ENCODE results near the gene MEOX1.

The MEOX1 gene

GRCh38 chr17:43650471-43650870, 11.3 kb downstream of the MEOX1 start:
- no peak for DNase-seq

GRCh38 chr17:43648916-43649315, 12.8 kb downstream of the MEOX1 start:
- no peak for DNase-seq

GRCh38 chr17:43645765-43646481, 15.8 kb downstream of the MEOX1 start:
- no peak for DNase-seq

DNA sequence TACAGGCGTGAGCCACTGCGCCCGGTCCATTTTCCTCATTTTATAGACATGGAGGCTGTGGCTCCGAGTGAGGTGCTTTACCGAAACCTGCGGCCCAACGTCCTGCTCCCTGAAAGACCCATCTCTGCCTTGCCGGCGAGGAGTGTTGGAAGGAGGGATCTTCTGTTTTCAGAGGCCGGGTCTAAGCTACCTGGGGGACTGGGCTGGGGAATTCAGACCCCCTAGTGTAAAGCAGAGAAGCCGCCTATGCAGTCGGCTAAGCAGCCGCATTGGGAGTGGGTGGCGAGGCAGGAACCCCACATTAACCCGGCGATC, 16.3 kb downstream of the MEOX1 start:
- no peak for DNase-seq

- DNase-seq = no peak
Measured at GRCh38 chr17:43644081-43644480, 17.6 kb downstream of the MEOX1 start.

DNA sequence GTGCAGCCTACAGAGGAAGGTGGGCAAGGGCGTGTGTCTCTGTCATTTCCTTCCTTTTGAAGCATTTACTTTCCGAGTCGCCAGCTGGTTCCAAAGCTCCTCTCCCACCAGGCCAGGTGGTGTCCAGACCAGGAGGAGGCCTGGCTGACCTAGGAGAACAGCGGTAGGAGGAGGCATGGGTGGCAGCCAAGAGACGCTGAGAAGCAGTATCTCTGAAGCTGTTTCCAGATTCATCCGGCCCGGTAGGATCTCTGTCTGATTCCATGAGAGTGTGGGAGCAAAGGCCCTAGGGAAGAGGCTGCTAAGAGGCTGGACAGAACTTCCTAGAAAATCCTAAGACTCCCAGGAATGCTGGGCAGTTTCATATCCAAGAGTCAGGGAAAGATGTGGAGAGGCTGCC, 20.3 kb downstream of the MEOX1 start:
- no peak for DNase-seq

- no peak for DNase-seq
Measured at GRCh38 chr17:43640491-43641252, 21.1 kb downstream of the MEOX1 start.

- no peak for DNase-seq
Measured at GRCh38 chr17:43637563-43638323, 24.0 kb downstream of the MEOX1 start.

- DNase-seq = no peak
Measured at GRCh38 chr17:43636426-43636825, 25.3 kb downstream of the MEOX1 start.

- DNase-seq = no peak
Measured at GRCh38 chr17:43634591-43635125, 27.1 kb downstream of the MEOX1 start.

DNA sequence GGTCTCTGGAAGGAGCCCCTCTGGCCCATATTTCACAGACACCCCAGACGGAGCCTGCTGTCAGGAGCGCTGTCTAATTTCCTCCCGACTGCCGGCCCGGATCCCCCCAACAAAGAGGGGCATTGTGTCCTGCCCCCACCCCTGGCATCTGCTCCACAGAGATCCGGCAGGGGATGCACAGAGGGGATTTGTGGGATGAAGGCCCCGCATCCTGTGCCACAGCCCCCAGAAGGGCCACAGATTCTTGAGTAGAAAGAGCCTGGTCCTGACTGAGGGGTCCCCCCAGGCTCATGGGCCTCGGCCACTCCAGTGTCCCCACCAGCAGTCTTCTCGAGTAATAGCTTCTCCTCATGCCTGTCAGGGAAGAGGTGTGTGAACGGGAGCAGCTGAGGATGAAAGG, 29.5 kb downstream of the MEOX1 start:
- DNase-seq = no peak

- DNase-seq = no peak
Measured at GRCh38 chr17:43631429-43631828, 30.3 kb downstream of the MEOX1 start.

GRCh38 chr17:43628089-43628650, 33.6 kb downstream of the MEOX1 start:
- no peak for DNase-seq

DNA sequence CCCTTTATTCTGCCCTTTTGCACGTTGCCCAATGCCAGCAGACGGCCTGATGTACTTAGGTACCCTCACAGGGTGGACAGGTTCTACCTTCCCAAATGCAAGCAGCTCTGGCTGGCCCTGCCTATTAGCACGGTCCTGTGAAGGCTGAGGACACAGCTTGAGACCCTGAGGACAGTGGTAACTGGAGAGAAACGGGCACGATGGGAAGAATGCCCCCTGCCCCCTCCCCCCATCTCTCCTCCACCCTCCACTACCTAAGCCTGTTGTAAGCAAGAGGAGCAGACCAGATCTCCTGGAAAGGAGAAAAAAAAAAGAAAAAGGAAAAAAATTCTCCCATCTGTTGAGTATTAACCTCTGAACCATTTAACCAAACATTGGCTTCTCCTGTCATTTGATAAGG, 34.1 kb downstream of the MEOX1 start:
- no peak for DNase-seq

DNA sequence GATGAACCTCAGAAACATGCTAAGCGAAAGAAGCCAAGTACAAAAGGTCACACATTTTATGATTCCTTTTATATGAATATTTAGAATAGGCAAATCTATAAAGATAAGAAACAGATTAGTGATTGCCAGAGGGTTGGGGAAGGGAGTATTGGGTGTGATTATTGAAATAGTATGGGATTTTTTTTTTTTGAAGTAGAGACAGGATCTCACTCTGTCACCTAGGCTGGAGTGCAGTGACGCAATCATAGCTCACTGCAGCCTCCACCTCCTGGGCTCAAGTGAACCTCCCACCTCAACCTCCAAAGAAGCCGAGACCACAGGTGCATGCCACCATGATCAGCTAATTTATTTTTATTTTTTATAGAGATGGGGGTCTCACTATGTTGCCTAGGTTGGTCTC, 35.7 kb downstream of the MEOX1 start:
- DNase-seq = no peak

DNA sequence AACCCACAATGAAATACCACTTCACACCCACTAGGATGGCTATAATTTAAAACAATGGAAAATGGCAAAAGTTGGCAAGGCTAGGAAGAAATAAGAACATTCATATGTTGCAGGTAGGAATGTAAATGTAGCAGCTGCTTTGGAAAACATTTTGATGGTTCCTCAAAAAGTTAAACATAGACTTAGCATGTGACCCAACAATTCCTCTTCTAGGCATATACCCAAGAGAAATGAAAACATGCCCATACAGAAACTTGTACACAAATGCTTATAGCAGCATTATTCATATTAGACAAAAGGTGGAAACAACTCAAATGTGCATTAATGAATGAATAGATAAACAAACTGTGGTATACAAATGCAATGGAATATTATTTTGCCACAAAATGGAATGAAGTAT, 36.1 kb downstream of the MEOX1 start:
- no peak for DNase-seq

DNA sequence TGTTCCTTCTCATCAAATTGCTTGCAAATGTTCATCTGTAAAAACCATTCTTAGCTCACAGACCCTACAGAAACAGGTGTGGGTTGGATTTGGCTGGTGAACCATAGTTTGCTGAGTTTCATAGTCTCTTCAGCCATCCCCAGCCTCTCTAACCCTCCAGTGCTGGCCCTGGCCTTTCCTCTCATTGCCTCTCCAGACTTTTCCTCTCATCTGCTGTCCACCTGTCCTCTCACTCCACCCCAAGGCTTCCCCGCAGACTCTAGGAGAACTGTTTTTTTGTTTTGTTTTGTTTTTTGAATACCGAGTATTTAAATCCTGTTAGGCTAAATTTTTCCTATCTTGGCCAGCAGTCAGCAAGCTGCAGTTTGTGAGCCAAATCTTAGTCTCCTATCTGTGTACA, 41.1 kb downstream of the MEOX1 start:
- no peak for DNase-seq

DNA sequence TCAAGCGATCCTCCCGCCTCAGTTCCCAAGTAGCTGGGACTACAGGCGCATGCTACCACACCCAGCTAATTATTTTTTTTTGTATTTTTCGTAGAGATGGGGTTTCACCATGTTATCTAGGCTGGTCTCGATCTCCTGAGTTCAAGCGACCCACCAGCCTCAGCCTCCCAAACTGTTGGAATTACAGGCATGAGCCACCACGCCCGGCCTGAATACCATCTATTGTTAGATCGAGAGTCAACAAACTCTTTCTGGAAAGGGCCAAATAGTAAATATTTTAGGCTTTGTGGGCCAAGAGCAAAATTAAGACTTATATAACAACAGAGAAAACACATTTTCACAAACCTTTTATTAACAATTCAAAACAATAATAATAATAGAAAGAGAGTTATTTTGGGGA, 41.6 kb downstream of the MEOX1 start:
- DNase-seq = no peak

GRCh38 chr17:43619705-43620104, 42.0 kb downstream of the MEOX1 start:
- no peak for DNase-seq

DNA sequence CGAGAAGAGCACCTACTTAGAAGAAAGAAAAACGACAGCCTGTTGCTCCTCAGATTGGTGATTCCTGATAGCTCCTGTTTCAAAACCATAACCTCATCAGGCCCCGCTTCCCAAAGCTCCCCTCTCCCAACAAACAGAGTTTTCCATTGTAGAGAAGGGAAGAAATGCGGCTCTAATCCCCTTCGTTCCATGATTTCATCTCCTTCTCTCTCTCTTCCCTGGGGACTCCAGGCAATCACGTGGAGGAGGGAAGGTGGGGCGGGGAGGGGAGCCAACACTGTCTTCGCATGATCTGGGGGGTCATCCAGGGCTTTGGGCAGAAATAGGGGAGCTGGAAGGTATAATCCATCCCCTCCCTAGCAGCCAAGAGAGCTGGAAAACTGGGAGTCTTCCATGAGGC, 43.4 kb downstream of the MEOX1 start:
- DNase-seq = no peak

- no peak for DNase-seq
Measured at GRCh38 chr17:43616852-43617251, 44.9 kb downstream of the MEOX1 start.

- no peak for DNase-seq
Measured at GRCh38 chr17:43616421-43616820, 45.3 kb downstream of the MEOX1 start.

GRCh38 chr17:43616029-43616351, 45.7 kb downstream of the MEOX1 start:
- DNase-seq = no peak
